GM10248 (cell line): ENCODE data around the gene BMAL2.

Experiments used
- CTCF ChIA-PET: fragments of 300-600 bp; sonication (Branson Sonifier 250); formaldehyde crosslinking; extraction: SDS; loops from one replicate; lab custom pipeline; 2021; ENCODE audit warnings: antibody characterized with exemption; lab: Yijun Ruan, JAX
- POLR2A ChIA-PET: fragments of 350-650 bp; sonication (Branson Sonifier 250); formaldehyde crosslinking; extraction: SDS; loops from one replicate; lab custom pipeline; 2020; ENCODE audit warnings: antibody characterized with exemption; lab: Yijun Ruan, JAX
- DNase-seq: peaks from one replicate; pipeline ENCODE4 v3.0.0; 2012; ENCODE audit errors: extremely low spot score
- CTCF ChIP-seq: IDR thresholded peaks from 2 replicates; pipeline ENCODE4 v1.5.1; 2012; ENCODE audit warnings: mild to moderate bottlenecking, low read depth; ENCODE audit errors: extremely low read depth, missing control alignments, control extremely low read depth

The BMAL2 gene

GRCh38 chr12:27343255-27344000 is 10.8 kb downstream of the BMAL2 start:
- TF ChIP-seq CTCF: no peak
- CTCF ChIA-PET: interaction anchor here (1.3 to 2.0 kb wide), 2 partner anchors 10 to 329 kb away, joined by 4 to 8 read pairs; no protein-coding TSS in a partner anchor
- POLR2A ChIA-PET: no interaction called here
- no peak for DNase-seq

GRCh38 chr12:27344246-27344645 is 11.6 kb downstream of the BMAL2 start:
- CTCF ChIA-PET: no interaction called here
- POLR2A ChIA-PET: no interaction called here
- no peak for DNase-seq
- no peak for TF ChIP-seq CTCF

GRCh38 chr12:27344760-27345159 is 12.1 kb downstream of the BMAL2 start:
- ChIA-PET CTCF (no interaction called here), POLR2A (no interaction called here)
- no peak for DNase-seq
- no peak for TF ChIP-seq CTCF

- CTCF ChIA-PET: interaction anchor here (1.3 kb wide), 1 partner anchor 39 kb away, joined by 4 read pairs; no protein-coding TSS in a partner anchor
- TF ChIP-seq CTCF: no peak
- POLR2A ChIA-PET: no interaction called here
- no peak for DNase-seq
Measured at GRCh38 chr12:27345376-27345775, 12.7 kb downstream of the BMAL2 start.

GRCh38 chr12:27347779-27348178 is 15.1 kb downstream of the BMAL2 start:
- ChIA-PET POLR2A (no interaction called here), CTCF (interaction anchor here (1.2 to 1.7 kb wide), 4 partner anchors 14 to 87 kb away, joined by 3 to 6 read pairs (median 5); no protein-coding TSS in a partner anchor)
- no peak for TF ChIP-seq CTCF
- DNase-seq: no peak

- DNase-seq: no peak
- TF ChIP-seq CTCF: no peak
- ChIA-PET CTCF (interaction anchor here (1.5 to 1.6 kb wide), 2 partner anchors 10 to 19 kb away, joined by 3 to 4 read pairs; no protein-coding TSS in a partner anchor), POLR2A (no interaction called here)
Measured at GRCh38 chr12:27351476-27351875, 18.8 kb downstream of the BMAL2 start.
